Kidney (tissue), 14 donors: ENCODE measurements around the gene SLC6A16. TPM values are rescaled to one million over a fixed set of nuclear protein-coding genes. Genes with fewer than 3 reads are reported as not detected.
A peak's percentile ranks its signal among the peaks of the same experiment; 100 is the strongest.
"Not testable (repeated sequence)": the region's sequence is repeated elsewhere in the genome, so short reads cannot be mapped to it uniquely, and the experiment has no call there.

Source experiments
- DNase-seq, 5 donors: peaks; one replicate each; pipeline ENCODE4 v3.0.0-alpha.2; 2013 to 2020
- FAIRE-seq: peaks from 2 replicates; lab custom pipeline; 2012; peaks lifted over from hg19 to GRCh38; lab: Jason Lieb, UNC
- H3K27ac ChIP-seq, 2 donors: one replicate each; pipeline ENCODE4 v1.7.0; 2013; ENCODE audit warnings: low read depth in 2 of 2, low read length in 2 of 2, inconsistent platforms in 1 of 2
- H3K27me3 ChIP-seq: one replicate; pipeline ENCODE4 v1.7.1; 2013; ENCODE audit warnings: low read length, inconsistent platforms; ENCODE audit not compliant: control insufficient read depth, insufficient read depth
- H3K36me3 ChIP-seq, 3 donors: one replicate each; pipeline versions ENCODE4 v1.7.0 to v1.7.1; 2013; ENCODE audit warnings: low read length in 3 of 3, control low read depth in 1 of 3, inconsistent platforms in 1 of 3; ENCODE audit not compliant: insufficient read depth in 3 of 3, control insufficient read depth in 2 of 3
- H3K4me1 ChIP-seq, 3 donors: one replicate each; pipeline versions ENCODE4 v1.7.0 to v1.7.1; 2013; ENCODE audit warnings: low read length in 3 of 3, inconsistent platforms in 1 of 3, low read depth in 1 of 3; ENCODE audit not compliant: control insufficient read depth in 2 of 3, insufficient read depth in 2 of 3
- H3K4me3 ChIP-seq, 3 donors: one replicate each; pipeline versions ENCODE4 v1.7.0 to v1.8.1; 2013; ENCODE audit warnings: low read length in 3 of 3, control low read depth in 1 of 3, inconsistent platforms in 1 of 3
- H3K9ac ChIP-seq, 3 donors: one replicate each; pipeline versions ENCODE4 v1.7.0 to v1.7.1; 2013; ENCODE audit warnings: low read length in 3 of 3, control low read depth in 1 of 3, inconsistent platforms in 1 of 3
- H3K9me3 ChIP-seq, 3 donors: one replicate each; pipeline versions ENCODE4 v1.7.0 to v1.7.1; 2013; ENCODE audit warnings: low read length in 3 of 3, control low read depth in 1 of 3, inconsistent platforms in 1 of 3; ENCODE audit not compliant: control insufficient read depth in 2 of 3, insufficient read depth in 1 of 3
- intact Hi-C: fragments of 100-400 bp; cut with DNase I; formaldehyde crosslinking; loops from one replicate; pipeline ENCODE4 v1.11.1; 2022
- polyA plus RNA-seq: library from polyadenylated mRNA; stranded (reverse); fragments of 350-450 nt; fragmentation: Illumina TruSeq; extraction: RNeasy Lipid Tissue Mini Kit (QIAGEN cat#74804); gene quantifications from one replicate; pipeline ENCODE4 v1.2.3, GENCODE V29; 2014; ENCODE audit warnings: low read depth, low replicate concordance; ENCODE audit not compliant: insufficient read depth
- total RNA-seq: library from RNA; stranded (reverse); fragmentation: NEBNext Ultra II Directional; extraction: Animal tissue kit (Norgen Biotek cat#: 25700); gene quantifications from one replicate; pipeline ENCODE4 v1.2.1, GENCODE V29; 2021
- TF ChIP-seq, protein P1 (sequence below): IDR thresholded peaks from 3 replicates; pipeline ENCODE4 v1.5.1; 2012; ENCODE audit warnings: mild to moderate bottlenecking, moderate library complexity, borderline replicate concordance; ENCODE audit not compliant: insufficient read depth; ENCODE audit errors: extremely low read depth
- donor health status: control.
- donor health status: control.
- donor health status: control.
- donor health status: control.
- donor health status: control.
- donor health status: DM: yes; HTN: yes; CAD: no.
- donor health status: Normal renal cell carcinoma (clear cell type).

Gene SLC6A16
- total and polyA plus RNA-seq, 2 donors from 2014 or later: 1.5 to 3.7 TPM

DNA sequence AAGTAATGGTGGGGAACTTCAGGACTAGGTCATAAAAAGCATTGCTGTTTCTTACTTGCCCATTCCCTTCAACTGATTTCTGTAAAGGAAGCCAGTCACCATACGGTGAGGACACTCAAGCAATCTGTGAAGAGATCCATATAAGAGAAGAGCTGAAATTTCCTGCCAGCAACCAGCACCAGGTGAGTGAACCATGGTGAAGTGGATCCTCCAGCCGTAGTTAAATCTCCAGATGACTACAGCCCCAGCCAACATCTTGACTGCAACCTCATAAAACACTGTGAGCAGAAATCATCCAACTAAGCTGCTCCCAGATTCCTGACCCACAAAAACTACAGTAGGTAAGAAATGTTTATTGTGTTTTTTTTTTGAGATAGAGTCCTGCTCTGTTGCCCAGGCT, 3.8 kb upstream of the SLC6A16 start:
- no peak overlapping the region for H3K9ac ChIP-seq
- TF ChIP-seq, protein P1, sequence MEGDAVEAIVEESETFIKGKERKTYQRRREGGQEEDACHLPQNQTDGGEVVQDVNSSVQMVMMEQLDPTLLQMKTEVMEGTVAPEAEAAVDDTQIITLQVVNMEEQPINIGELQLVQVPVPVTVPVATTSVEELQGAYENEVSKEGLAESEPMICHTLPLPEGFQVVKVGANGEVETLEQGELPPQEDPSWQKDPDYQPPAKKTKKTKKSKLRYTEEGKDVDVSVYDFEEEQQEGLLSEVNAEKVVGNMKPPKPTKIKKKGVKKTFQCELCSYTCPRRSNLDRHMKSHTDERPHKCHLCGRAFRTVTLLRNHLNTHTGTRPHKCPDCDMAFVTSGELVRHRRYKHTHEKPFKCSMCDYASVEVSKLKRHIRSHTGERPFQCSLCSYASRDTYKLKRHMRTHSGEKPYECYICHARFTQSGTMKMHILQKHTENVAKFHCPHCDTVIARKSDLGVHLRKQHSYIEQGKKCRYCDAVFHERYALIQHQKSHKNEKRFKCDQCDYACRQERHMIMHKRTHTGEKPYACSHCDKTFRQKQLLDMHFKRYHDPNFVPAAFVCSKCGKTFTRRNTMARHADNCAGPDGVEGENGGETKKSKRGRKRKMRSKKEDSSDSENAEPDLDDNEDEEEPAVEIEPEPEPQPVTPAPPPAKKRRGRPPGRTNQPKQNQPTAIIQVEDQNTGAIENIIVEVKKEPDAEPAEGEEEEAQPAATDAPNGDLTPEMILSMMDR: no peak
- H3K4me3 ChIP-seq: no peak overlapping the region
- H3K27me3 ChIP-seq: no peaks in the 10 kb centered on the region
- H3K4me1 ChIP-seq: no peaks in the 10 kb centered on the region
- H3K27ac ChIP-seq: no peak overlapping the region
- peak in 1 of 5 donors; percentile 1 for DNase-seq
- no peaks in the 10 kb centered on the region for H3K9me3 ChIP-seq
- intact Hi-C loops: no loop called here
- no peak for FAIRE-seq
- no peaks in the 10 kb centered on the region for H3K36me3 ChIP-seq

DNA sequence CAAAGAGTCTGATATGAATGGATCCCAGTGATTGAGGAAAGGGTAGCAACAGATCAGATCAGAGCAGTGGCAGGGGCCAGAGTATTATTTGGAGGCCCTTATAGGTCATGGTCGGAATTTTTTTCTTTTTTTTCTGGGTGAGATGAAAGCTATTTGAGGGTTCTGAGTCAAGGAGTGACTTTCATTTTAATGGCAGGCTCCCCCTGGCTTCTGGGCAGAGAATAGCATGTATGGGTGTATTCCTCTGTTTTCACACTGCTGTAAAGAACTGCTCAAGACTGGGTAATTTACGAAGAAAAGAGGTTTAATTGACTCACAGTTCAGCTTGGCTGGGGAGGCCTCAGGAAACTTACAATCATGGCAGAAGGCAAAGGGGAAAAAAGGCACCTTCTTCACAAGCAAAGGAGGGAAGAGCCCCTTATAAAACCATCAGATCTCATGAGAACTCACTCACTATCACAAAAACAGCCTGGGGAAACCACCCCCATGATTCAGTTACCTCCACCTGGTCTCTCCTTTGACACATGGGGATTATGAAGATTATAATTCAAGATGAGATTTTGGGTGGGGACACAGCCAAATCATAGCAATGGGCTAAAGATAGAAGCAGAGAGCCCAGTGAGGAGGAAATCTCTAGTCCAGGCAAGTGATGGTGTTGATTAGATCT, 3.0 kb upstream of the SLC6A16 start:
- no peak for FAIRE-seq
- no peak for DNase-seq

DNA sequence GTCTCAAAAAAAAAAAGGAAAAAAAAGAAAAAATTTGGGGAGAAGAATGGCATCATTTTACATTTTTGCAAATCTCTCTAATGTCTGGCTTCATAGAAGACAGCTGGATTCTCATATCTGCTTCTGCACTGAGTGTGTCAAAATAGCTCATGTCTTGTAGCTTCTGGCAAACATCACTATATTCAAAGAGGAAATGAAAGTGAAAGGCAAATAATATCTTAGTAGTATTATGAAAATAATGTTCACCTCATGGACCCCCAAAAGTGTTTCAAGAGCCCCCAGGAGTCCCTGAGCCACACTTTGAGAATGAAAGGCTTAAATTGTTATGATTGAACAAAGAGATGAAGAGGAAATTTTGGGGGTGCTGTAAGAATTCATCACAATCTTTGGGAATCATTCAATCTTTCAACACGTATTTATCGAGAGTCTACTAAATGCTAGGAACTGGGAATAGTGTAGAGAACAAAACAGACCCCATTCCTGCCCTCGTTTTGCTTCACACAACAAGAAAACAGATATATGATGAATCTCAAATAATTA, 1.2 kb upstream of the SLC6A16 start:
- DNase-seq: no peak
- no peaks in the 10 kb centered on the region for H3K36me3 ChIP-seq
- FAIRE-seq: no peak
- H3K27ac ChIP-seq: peak overlapping the region in 1 of 2 donors; percentile 23
- intact Hi-C loops: no loop called here
- TF ChIP-seq, protein P1: no peak
- no peaks in the 10 kb centered on the region for H3K4me1 ChIP-seq
- no peaks in the 10 kb centered on the region for H3K9me3 ChIP-seq
- no peaks in the 10 kb centered on the region for H3K27me3 ChIP-seq
- no peak overlapping the region for H3K4me3 ChIP-seq
- no peak overlapping the region for H3K9ac ChIP-seq

More for the DNA sequence above, 3.0 kb upstream of the SLC6A16 start:
- intact Hi-C loops: no loop called here
- no peaks in the 10 kb centered on the region for H3K27me3 ChIP-seq
- no peak overlapping the region for H3K27ac ChIP-seq
- TF ChIP-seq, protein P1: peak; percentile 37
- no peaks in the 10 kb centered on the region for H3K9me3 ChIP-seq
- no peak overlapping the region for H3K9ac ChIP-seq
- H3K36me3 ChIP-seq: no peaks in the 10 kb centered on the region
- H3K4me3 ChIP-seq: no peak overlapping the region
- H3K4me1 ChIP-seq: no peaks in the 10 kb centered on the region

DNA sequence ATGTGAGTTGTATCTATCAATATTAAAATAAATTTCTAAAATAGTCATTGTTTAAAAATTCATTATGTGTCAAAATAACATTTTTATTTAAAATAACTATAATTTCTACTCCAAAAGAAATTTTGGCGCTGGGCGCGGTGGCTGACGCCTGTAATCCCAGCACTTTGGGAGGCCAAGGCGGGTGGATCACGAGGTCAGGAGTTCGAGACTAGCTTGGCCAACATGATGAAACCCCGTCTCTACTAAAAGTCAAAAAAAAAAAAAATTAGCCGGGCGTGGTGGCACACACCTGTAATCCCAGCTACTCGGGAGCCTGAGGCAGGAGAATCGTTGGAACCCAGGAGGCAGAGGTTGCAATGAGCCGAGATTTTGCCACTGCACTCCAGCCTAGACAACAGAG, 765 bp upstream of the SLC6A16 start:
- H3K9me3 ChIP-seq, FAIRE-seq, H3K27ac ChIP-seq, H3K4me1 ChIP-seq, H3K36me3 ChIP-seq, H3K27me3 ChIP-seq, H3K4me3 ChIP-seq, intact Hi-C loops, H3K9ac ChIP-seq, DNase-seq: not testable (repeated sequence)
